Kidney capillary endothelial cell (primary cell): Measurements from ENCODE around the gene PALM2AKAP2.

Experiments used
- DNase-seq: peaks from one replicate; pipeline ENCODE4 v3.0.0-alpha.2; 2018; ENCODE audit warnings: low spot score

Gene PALM2AKAP2

DNA sequence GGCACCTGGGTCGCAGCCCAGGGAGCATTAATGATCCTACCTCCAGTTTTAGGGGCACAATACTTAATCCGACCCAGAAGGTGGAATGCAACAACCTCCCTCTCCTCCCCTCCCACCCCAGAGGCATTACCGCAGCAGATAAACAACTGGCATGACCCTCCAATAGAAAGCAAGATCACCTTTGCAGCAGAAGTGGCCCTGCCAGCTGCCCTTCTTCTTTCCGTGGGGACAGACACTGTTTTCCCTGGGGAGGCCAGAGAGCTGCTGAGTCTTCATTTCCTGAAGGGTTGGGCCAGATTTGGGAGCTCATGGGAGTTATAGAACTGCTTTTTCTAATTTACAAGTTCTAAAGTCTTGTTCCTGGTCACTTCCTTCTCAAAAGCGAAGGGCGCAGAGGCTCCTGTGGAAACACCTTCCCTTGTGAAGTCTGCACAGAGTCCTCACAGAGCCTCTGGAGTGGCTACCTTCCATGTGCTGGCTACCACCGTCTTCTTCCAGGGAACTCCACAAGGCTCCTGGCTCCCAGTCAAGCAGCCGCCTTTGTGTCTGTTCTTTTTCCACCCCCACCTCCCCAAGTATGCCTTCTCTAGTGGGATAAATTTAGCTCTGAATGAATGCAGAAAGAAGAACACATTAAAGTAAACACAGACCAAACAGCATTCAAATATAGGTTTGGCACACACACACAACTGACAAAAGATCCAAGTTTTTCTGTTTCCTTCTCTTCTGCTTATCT lies 8.0 kb upstream of the PALM2AKAP2 start:
- no peak for DNase-seq

DNA sequence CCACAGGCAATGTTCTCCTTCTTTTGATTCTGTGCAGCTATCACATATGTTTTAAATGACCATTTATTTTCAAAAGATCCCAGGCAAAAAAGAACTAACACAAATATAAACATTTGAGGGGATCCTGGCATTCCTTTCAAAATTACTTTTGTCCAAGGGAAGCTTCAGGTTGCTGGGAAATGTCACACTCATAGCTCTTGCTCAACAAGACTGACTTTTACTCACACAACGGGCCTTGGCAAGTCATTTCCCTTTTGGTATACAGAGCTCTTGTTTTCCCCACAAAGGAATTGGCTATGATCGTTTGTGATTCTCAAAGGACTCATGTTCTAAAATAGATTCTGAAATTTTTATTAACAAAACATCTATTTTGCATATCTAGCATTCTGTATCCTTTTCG lies 4.5 kb upstream of the PALM2AKAP2 start:
- DNase-seq: no peak

GRCh38 chr9:109776391-109776790 lies 3.6 kb upstream of the PALM2AKAP2 start:
- no peak for DNase-seq

DNA sequence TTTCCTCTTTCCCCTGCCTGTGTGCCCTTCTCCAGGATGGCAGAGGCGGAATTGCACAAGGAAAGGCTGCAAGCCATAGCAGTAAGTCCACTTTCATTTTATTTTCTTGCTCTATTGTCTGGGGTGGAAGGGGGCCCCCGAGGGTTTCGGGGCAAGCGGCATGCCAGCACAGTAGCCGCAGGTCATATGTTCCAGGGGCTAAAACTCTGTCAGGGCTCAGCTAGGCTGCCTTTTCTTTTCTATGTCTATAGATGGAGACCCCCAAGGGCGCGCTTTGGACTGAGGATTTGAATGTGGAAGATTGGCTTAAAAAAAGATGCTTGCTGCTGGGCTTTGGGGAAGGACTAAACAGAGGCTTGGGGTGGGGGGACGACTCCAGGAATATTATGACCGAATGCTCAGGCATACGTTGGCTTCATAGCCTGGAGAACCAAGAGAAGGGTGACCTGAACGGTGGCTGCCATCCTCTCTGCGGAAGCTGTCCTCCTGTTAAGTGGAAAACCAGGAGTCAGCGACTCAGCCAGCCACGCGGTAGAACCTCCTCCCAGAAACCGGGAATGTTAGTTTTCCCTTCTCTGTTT lies 545 bp downstream of the PALM2AKAP2 start:
- peak; percentile 7 for DNase-seq

DNA sequence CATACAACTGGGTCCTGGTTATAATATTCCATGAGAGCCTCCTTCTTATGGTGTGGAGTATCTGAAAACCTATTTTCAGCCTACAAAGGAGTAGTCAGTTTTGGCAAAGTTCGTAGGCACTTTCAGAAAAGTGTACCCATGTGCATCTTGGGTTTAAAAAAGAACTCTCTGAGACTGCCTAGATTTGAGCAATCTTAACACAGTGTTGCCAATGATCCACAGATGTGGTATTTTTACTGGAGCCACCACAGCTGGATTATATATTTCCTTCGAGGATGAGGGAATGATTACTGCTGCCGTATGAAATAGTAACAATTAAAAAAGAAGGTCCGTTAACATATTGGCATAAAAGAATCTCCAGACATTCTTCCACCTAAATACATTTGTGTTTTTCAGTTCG lies 1.1 kb downstream of the PALM2AKAP2 start:
- DNase-seq: no peak

DNA sequence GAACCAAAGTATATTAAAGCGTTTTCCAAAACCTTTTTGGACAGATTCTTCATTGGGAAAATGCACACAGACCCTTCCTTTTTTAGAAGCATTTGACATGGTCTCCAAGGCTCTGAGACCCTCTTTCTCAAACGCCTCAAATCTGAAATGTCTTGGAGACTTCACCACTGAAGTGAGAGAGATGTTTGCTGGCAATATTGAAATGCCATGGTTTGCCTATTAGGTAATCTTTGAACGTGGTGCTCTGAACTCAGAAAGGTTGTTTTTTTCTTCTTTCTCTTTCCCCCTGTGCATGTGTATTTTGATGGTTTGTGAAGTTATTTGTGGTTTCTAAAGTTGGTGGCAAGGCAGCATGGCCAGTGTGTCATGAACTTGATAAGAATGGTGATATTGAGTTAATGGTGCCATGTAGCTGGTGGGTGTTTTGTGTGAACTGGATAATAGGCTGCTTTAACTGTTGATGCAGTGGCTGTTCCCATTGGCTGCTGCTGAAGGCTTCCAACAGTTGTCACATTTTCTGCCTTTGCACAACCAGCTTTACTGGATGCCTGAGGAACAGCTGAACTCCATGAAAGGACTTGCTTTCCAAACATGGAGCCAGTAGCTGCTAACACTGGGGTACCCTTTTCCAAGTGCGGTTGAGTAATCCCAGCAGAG lies 1.7 kb downstream of the PALM2AKAP2 start:
- DNase-seq: no peak

GRCh38 chr9:109787735-109788134 lies 7.7 kb downstream of the PALM2AKAP2 start:
- no peak for DNase-seq

DNA sequence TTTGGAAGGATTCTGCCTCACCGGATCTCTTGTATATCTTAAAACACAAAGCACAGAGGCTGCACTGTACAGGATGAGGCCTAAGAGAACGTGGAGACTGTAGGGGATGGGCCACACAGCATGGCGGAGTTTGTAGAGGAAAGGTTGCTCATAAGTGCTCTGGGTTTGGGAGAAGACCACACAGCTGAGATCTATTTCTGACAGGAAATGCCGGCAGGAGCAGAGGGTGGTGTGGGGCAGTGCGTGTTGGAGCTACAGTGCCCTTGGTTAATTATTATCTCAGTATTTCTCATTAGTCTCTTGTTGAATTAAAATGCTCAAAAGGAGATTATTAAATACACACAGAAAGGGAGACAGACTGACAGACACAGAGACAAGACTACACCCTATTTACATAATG lies 9.6 kb downstream of the PALM2AKAP2 start:
- no peak for DNase-seq

- no peak for DNase-seq
Measured at GRCh38 chr9:109789971-109790370, 10.0 kb downstream of the PALM2AKAP2 start.

DNA sequence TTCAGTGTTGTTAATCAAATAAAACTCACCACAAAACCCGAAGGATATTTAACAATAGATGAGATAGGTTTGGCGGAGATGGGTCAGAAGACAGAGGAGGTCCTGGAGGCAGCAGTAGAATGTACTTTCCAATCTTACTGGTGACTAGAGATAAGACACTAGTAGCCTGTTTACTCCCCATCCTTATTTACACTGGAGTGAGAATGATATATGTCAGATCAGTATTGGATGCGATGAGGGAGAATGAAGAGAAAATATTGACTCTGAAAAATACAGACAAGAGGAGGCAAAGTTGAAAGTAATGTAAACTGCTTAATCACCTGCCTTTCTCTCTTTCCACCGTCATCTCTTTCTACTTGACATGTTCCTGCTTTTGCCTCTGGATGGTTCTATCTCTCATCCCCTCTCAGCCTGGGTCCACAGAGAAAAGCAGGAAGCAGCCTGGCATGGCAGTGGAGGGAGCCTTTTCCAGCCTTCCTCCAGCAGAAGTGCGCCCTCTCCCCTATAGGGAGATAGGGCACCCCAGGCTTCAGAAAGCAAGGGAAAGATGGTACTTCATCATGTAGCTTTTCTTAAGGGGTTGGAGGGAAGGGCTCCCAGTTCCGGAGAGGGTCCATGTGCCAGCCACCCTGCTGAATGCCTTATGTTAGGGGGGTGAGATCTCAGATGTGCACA lies 11.1 kb downstream of the PALM2AKAP2 start:
- DNase-seq: no peak

GRCh38 chr9:109791747-109792146 lies 11.7 kb downstream of the PALM2AKAP2 start:
- no peak for DNase-seq

- peak; percentile 38 for DNase-seq
Measured at GRCh38 chr9:109792951-109793546, 13.1 kb downstream of the PALM2AKAP2 start.

GRCh38 chr9:109793921-109794320 lies 13.9 kb downstream of the PALM2AKAP2 start:
- DNase-seq: no peak

GRCh38 chr9:109794361-109795012 lies 14.5 kb downstream of the PALM2AKAP2 start:
- DNase-seq: no peak

DNA sequence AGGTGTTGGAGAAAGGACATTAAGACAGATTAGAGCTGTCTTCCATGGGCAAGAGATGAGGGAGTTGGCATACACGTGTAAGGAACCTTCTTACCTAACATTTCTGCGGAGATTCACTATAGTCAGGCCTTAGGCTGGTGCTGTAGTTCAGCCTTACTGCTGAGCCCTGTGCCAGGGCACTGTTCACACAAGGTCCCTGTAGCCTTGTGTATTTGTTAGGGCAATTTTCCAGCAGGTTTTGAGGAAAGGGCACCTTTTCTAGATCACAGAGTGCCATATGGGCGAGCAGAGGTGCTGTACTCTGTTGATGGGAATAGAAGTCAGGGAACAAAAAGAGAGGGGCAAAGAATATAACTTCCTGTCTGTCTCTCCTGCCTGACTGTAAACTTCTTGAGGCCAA lies 15.6 kb downstream of the PALM2AKAP2 start:
- DNase-seq: no peak

GRCh38 chr9:109796078-109796477 lies 16.1 kb downstream of the PALM2AKAP2 start:
- DNase-seq: no peak

- no peak for DNase-seq
Measured at GRCh38 chr9:109797006-109797405, 17.0 kb downstream of the PALM2AKAP2 start.

DNA sequence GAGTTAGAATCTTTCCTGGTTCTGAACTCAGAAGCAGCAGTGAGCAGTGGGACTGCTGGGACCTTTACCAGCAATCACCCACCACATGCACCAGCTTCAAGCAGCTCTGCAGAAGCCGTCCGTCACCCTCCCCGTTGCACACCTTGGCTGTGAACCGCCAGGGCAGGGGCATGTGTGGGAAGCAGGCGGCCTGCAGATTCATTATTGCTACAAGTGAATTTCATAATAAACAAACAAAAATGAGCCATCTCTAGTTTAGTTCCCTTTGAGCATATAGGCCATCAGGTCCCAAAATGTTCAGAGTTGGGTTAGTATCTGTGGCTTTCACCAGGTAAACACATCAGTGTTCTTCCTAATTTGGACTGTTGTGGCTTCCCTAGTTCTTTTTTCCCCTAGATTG lies 17.5 kb downstream of the PALM2AKAP2 start:
- DNase-seq: no peak

GRCh38 chr9:109799141-109799540 lies 19.1 kb downstream of the PALM2AKAP2 start:
- no peak for DNase-seq

DNA sequence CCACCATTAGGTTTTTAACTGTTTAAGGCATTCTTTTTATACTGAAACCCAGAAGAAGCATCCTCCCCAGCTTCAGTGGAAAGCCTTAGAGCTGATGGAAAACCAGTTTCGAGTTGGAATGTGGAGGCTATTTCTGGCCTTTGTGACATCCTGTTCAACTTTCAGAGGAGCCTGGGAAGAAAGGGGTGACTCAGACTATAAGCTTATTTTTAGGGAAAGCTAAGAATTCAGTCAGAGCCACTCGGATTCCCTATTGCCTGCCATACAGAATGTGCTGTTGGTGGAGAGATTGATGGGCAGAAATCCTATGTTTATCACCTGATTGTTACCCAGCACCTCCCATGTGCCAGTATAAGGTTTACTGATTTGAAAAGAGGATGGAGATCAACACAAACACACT lies 19.8 kb downstream of the PALM2AKAP2 start:
- DNase-seq: peak; percentile 73

DNA sequence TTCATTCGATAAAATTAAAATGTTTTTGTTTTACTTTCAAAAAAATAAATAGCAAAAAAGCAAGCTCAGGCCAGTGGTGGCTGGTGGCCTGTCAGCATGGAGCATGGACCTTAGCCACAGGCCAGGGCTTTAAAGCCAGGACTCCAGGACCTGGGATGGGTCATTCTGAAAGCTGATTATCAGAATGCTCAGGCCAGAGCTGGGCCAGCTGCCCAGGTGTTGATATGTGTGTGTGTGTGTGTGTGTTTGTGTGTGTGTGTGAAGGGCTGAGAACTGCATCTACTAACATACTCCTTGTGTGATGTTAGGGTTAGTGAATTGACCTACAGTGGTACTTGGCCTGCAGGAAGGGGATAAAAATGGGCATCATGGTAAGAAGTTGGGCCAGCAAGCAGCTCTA lies 21.5 kb downstream of the PALM2AKAP2 start:
- DNase-seq: no peak

DNA sequence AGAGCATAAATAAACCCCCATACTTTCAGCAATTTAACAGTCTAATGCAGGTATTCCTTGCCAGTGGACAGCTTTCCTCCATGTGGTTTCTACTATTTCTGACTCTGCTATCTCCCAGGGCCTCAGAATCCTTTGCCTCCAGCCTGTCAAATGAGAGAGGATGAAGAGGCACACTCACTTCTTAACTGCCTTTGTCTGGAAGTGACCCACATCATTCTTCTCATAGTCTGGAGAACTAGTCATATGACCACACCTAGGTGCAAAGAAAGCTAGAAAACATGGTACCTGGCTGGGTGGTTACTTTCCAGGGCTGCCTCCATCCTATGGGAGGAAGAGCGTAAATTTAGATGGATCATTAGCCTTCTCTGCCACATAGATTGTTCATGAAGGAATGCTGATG lies 22.5 kb downstream of the PALM2AKAP2 start:
- DNase-seq: no peak
